Measurements from ENCODE around the gene LRRC10. TPM values are rescaled to one million over a fixed set of nuclear protein-coding genes. Genes with fewer than 3 reads are reported as not detected.

The LRRC10 gene
- total RNA-seq, 1 experiment from 2014 or later: not detected

GRCh38 chr12:69602954-69603353 is 7.8 kb downstream of the LRRC10 start:
- DNase-seq (ENCODE audit: low read depth, low spot score): no peak
- Histone ChIP-seq H3K27me3 (ENCODE audit: control insufficient read depth, insufficient read depth, low read length) (0 out of 2 replicates have a peak, but pooled peaks cover under 1% of the 10 kb centered on the region), H3K36me3 (ENCODE audit: control insufficient read depth, insufficient read depth, low read length) (peaks cover 43% of the 10 kb centered on the region), H3K9me3 (ENCODE audit: control insufficient read depth, insufficient read depth, low read depth, low read length) (no peaks in the 10 kb centered on the region), H3K27ac (ENCODE audit: low read length) (no peak overlapping the region), H3K4me1 (ENCODE audit: control insufficient read depth, insufficient read depth, low read length) (no peaks in the 10 kb centered on the region), H3K4me3 (ENCODE audit: low read depth in 2 of 2, low read length in 2 of 2) (no peak overlapping the region)
- ChIA-PET POLR2A (no interaction called here), CTCF (no interaction called here)
- TF ChIP-seq SIN3A (IDR thresholded peaks at IDR 0.05; ENCODE audit: borderline replicate concordance, insufficient read depth, low read depth, low read length) (no peak), POLR2AphosphoS5 (IDR thresholded peaks at IDR 0.05; ENCODE audit: low read depth, low read length) (peak; percentile 36; the same call in 1 of the 2 replicates)
- TF ChIP-seq, protein P1, sequence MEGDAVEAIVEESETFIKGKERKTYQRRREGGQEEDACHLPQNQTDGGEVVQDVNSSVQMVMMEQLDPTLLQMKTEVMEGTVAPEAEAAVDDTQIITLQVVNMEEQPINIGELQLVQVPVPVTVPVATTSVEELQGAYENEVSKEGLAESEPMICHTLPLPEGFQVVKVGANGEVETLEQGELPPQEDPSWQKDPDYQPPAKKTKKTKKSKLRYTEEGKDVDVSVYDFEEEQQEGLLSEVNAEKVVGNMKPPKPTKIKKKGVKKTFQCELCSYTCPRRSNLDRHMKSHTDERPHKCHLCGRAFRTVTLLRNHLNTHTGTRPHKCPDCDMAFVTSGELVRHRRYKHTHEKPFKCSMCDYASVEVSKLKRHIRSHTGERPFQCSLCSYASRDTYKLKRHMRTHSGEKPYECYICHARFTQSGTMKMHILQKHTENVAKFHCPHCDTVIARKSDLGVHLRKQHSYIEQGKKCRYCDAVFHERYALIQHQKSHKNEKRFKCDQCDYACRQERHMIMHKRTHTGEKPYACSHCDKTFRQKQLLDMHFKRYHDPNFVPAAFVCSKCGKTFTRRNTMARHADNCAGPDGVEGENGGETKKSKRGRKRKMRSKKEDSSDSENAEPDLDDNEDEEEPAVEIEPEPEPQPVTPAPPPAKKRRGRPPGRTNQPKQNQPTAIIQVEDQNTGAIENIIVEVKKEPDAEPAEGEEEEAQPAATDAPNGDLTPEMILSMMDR (IDR thresholded peaks at IDR 0.05): peak; percentile 12; the same call in 1 of the 2 replicates
- BruUV-seq (replicated peaks): no TSS peak
- intact Hi-C loops (cut with micrococcal nuclease; ENCODE audit: unreplicated experiment): no loop called here
- in situ Hi-C loops (cut with HindIII; ENCODE audit: low pct_unique_long_range_greater_than_20kb, low sequenced_read_pairs): no loop called here
- ATAC-seq: peak; percentile 58; the same call in 1 of the 2 replicates

- DNase-seq (ENCODE audit: low read depth, low spot score) (no peak), ATAC-seq (no peak)
- intact Hi-C loops (cut with micrococcal nuclease; ENCODE audit: unreplicated experiment) (no loop called here), in situ Hi-C loops (cut with HindIII; ENCODE audit: low pct_unique_long_range_greater_than_20kb, low sequenced_read_pairs) (no loop called here)
- Histone ChIP-seq H3K27me3 (ENCODE audit: control insufficient read depth, insufficient read depth, low read length) (no peaks in the 10 kb centered on the region), H3K36me3 (ENCODE audit: control insufficient read depth, insufficient read depth, low read length) (peaks cover 51% of the 10 kb centered on the region), H3K27ac (ENCODE audit: low read length) (no peak overlapping the region), H3K4me1 (ENCODE audit: control insufficient read depth, insufficient read depth, low read length) (no peaks in the 10 kb centered on the region), H3K4me3 (ENCODE audit: low read depth in 2 of 2, low read length in 2 of 2) (no peak overlapping the region), H3K9me3 (ENCODE audit: control insufficient read depth, insufficient read depth, low read depth, low read length) (no peaks in the 10 kb centered on the region)
- ChIA-PET POLR2A (no interaction called here), CTCF (interaction anchor here (0.7 kb wide), 2 partner anchors 15 to 29 kb away, joined by 6 to 7 read pairs; no protein-coding TSS in a partner anchor)
- no TSS peak for BruUV-seq (replicated peaks)
- 0 out of 2 replicates have a peak, but pooled peaks have one; percentile 25 for TF ChIP-seq POLR2AphosphoS5 (IDR thresholded peaks at IDR 0.05; ENCODE audit: low read depth, low read length)
- TF ChIP-seq, protein P1 (IDR thresholded peaks at IDR 0.05): no peak
Measured at GRCh38 chr12:69601962-69602685, 8.6 kb downstream of the LRRC10 start.

- CTCF ChIA-PET: interaction anchor here (0.6 kb wide), 1 partner anchor 15 kb away, joined by 3 read pairs; the partner anchor contains the start of gene CCT2
- H3K36me3 ChIP-seq (ENCODE audit: control insufficient read depth, insufficient read depth, low read length): peaks cover 63% of the 10 kb centered on the region
- POLR2A ChIA-PET: no interaction called here
Measured at GRCh38 chr12:69600804-69601203, 9.9 kb downstream of the LRRC10 start.

More at GRCh38 chr12:69600804-69601203, 9.9 kb downstream of the LRRC10 start:
- DNase-seq (ENCODE audit: low read depth, low spot score) (no peak), ATAC-seq (no peak)
- Histone ChIP-seq H3K27me3 (ENCODE audit: control insufficient read depth, insufficient read depth, low read length) (no peaks in the 10 kb centered on the region), H3K4me3 (ENCODE audit: low read depth in 2 of 2, low read length in 2 of 2) (no peak overlapping the region), H3K4me1 (ENCODE audit: control insufficient read depth, insufficient read depth, low read length) (no peaks in the 10 kb centered on the region), H3K27ac (ENCODE audit: low read length) (no peak overlapping the region), H3K9me3 (ENCODE audit: control insufficient read depth, insufficient read depth, low read depth, low read length) (no peaks in the 10 kb centered on the region)
- intact Hi-C loops (cut with micrococcal nuclease; ENCODE audit: unreplicated experiment) (no loop called here), in situ Hi-C loops (cut with HindIII; ENCODE audit: low pct_unique_long_range_greater_than_20kb, low sequenced_read_pairs) (no loop called here)
- no peak for TF ChIP-seq REST (IDR thresholded peaks at IDR 0.05; ENCODE audit: insufficient read depth in 1 of 2, low read depth in 2 of 2, low read length in 1 of 2)
- TF ChIP-seq, protein P1 (IDR thresholded peaks at IDR 0.05): no peak
- TF ChIP-seq TCF7L2 (IDR thresholded peaks at IDR 0.05; ENCODE audit: low read depth, low read length): no peak
- TF ChIP-seq POLR2AphosphoS5 (IDR thresholded peaks at IDR 0.05; ENCODE audit: low read depth, low read length): no peak
- TF ChIP-seq SIN3A (IDR thresholded peaks at IDR 0.05; ENCODE audit: borderline replicate concordance, insufficient read depth, low read depth, low read length): no peak
- BruUV-seq (replicated peaks): no TSS peak
